ENCODE results near the gene ONECUT2.
A peak's percentile ranks its signal among the peaks of the same experiment; 100 is the strongest.
"Not testable (repeated sequence)": the region's sequence is repeated elsewhere in the genome, so short reads cannot be mapped to it uniquely, and the experiment has no call there.

The ONECUT2 gene

DNA sequence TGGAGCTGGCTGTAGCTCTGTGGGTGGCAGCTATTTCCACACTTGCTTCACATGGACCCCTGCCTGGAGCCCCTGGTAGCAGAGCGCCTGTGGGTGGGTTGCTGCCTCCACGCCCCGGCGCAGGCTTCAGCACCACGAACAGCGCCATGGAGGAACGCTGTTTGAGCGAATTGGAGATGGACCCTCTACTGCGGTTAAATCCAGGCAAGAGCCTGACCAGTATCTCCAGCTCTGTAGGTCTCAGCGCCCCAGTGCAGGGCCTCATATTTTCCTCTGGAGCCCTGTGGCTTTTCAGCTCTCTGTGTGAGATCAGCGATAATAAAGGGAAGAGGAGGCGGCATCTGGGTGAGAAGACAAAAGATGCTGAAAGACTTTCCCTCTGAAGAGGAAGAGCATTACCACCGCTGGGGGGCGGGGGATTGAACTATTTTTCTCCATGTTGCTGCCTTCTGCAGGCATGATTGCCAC, 12.0 kb downstream of the ONECUT2 start:
- peak; percentile 33 for DNase-seq

- DNase-seq: no peak
Measured at GRCh38 chr18:57455576-57456129, 20.5 kb downstream of the ONECUT2 start.

- DNase-seq: no peak
Measured at GRCh38 chr18:57461652-57462269, 26.6 kb downstream of the ONECUT2 start.

DNA sequence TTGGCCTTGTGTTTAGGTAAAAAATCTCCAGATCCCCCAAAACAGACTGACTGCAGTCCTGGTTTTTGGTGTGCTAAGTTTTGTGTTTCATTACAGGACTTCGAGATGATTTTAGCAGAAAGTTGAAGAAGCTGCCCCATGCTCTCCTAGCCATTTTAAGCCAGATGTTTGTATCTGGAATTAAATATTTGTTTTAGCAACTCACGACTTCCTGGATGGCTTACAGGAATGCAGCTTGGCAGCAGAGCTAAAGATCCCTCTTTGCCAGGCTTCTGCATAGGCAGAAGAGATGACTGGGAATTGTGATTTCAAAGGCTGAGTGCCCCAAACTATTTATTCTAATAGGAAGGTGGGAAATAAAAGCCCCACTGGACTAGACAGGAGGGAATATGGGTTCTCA, 31.1 kb downstream of the ONECUT2 start:
- no peak for DNase-seq

DNA sequence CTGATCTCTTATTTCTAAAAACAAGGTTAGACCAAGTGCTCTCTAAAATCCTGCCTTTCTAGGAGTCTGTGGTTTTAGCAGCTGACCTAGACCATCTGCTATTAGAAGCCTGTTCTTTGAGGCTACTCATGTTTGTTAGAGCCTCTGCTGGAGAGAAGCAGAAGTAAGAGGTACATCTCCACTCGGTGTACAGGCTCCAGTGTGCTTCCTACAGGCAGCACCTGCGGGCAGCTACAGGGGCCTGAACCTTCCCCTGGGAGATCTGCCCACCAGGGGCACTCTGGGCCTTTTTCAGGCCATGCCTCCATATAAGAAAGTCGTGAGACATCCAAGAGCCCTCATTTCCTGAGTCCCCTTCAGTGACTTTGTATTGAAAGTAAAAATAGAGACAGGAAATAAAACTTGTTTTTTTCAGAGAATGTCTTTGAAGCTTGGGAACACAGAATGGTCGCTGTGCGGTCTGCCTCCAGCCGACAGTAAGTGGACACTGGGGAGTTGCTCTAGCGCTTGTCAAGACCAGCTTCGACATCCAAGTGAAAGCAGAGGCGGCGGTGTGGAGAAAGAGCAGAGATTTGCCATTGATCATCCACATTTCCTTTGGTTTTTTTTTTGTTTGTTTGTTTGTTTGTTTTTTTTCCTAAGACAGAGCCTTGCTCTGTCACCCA, 31.7 kb downstream of the ONECUT2 start:
- DNase-seq: no peak

GRCh38 chr18:57469884-57470283, 34.7 kb downstream of the ONECUT2 start:
- no peak for DNase-seq

DNA sequence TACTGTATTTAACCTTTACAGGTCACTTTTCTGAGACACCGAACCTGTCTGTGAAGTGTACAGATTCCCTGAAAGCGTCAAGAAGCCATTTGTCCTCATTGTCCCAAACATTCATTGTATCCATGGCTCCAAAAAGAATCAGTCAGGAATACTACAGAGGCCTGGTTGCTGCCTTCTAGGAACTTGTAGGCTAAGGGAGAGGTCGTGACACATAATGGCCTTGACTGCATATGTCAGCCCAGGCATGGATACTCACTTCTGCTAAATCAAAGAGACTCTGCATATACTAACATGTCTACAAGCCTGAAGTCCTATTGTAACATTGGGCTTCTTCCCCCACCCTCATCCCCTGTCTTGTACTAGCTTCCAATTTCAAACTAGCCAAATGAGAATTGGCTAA, 40.2 kb downstream of the ONECUT2 start:
- DNase-seq: no peak

DNA sequence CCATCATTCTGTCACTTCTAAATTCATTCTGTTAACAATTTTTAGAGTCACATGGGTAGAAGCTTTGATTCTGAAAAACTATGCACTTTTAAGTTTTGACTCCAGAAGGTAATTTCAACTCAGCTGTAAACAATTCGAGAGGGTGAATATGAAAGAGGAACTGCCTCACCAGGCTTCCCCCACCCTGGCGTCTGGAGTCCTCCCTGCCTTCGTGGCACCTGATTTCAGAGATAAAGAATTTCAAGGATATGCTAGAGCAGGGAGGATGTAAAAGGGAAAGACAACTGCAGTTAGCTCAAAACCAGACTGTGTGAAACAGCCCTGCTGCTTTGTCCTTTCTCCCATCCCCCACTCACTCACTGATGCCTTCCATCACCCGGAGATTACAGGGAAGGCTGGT, 40.7 kb downstream of the ONECUT2 start:
- peak; percentile 3 for DNase-seq

GRCh38 chr18:57480733-57481132, 45.6 kb downstream of the ONECUT2 start:
- DNase-seq: no peak

GRCh38 chr18:57497372-57498294, 62.5 kb downstream of the ONECUT2 start:
- no peak for DNase-seq

GRCh38 chr18:57498682-57499256, 63.6 kb downstream of the ONECUT2 start:
- DNase-seq: no peak

DNA sequence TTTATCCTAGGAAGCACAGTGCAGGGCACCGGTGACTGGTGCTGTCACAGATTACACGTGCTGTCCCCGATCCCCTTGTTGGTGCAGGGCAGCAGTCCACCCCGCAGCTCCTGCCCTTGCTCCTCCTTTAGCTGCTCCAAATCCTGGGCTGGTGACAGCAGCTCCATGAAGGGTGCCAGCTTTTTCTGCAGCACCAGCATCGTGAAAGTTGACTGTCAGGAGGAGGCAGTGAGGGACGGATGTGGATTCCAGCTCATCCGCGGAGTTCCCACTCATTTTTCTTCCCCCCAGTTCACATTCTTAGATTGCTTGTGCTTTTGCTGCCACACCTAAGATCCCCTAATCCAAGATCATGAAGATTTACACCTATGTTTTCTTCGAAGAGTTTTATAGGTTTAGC, 67.5 kb downstream of the ONECUT2 start:
- DNase-seq: no peak

DNA sequence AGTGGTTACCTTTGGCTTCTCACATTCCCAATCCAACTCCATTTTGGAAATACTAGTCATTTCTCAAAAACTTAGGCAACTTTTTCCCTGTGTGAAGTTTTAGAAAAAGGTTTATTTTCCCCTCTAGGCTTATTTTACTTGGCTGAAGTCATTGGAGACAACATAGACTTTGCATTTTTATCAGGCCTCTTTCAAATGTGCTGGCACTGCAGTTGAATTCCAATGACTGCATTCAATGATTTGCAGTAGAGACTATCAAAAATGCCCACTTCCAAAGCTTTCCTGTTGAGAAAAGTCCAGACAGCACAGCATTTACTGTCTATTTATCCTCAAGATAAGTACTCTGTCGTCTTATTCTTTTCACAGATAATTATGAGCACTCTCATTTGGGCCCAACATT, 70.1 kb downstream of the ONECUT2 start:
- no peak for DNase-seq

DNA sequence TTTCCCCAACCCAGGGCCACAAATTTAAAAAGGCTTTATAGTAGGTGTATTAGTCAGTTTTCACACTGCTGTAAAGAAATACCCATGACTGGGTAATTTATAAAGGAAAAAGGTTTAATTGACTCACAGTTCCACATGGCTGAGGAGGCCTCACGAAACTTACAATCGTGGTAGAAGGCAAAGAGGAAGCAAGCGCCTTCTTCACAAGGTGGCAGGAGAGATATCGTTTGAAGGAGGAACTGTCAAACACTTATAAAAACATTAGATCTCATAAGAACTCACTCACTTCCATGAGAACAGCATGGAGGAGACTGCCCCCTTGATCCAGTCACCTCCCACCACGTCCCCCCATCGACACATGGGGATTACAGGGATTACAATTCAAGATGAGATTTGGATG, 80.9 kb downstream of the ONECUT2 start:
- DNase-seq: no peak

GRCh38 chr18:57518533-57518932, 83.4 kb downstream of the ONECUT2 start:
- DNase-seq: no peak

GRCh38 chr18:57519668-57520424, 84.7 kb downstream of the ONECUT2 start:
- DNase-seq: no peak

GRCh38 chr18:57522348-57522747, 87.2 kb downstream of the ONECUT2 start:
- not testable (repeated sequence) for DNase-seq

DNA sequence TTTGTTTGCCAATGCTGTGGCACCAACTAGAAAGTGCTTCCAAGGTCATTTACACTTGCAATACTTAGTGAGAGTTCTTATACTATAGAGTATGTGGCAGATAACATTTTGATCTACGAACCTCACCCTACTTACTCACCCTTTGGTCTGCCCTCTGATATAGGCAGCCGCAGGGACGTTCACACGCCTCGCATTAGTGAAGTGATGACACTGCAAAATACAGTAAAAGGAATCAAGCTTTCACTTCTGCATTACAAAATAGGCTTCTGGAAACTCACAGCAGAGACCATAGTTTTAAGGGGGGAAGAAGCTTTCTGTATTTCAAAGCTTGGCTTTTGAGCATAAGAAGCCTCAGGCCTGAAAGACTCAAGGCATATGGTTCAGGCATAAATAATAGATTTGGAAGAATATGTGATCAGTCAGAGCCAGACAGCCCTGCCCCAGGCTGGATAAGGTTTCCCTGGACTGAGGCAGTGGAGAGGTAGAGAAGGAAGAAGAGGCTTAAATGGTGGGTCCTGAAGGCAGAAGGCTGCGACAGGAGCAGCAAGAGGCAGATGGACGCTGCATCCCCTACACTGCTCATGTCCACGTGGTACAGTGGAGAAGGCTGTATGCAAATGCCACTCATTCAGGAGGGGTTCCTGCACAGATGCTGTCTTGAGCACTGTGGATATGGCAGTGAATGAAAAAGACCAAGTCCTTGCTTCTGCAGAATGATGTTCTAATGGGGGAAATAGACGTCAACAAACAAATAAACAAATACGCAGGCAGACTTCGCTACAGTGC, 88.2 kb downstream of the ONECUT2 start:
- peak; percentile 86 for DNase-seq

DNA sequence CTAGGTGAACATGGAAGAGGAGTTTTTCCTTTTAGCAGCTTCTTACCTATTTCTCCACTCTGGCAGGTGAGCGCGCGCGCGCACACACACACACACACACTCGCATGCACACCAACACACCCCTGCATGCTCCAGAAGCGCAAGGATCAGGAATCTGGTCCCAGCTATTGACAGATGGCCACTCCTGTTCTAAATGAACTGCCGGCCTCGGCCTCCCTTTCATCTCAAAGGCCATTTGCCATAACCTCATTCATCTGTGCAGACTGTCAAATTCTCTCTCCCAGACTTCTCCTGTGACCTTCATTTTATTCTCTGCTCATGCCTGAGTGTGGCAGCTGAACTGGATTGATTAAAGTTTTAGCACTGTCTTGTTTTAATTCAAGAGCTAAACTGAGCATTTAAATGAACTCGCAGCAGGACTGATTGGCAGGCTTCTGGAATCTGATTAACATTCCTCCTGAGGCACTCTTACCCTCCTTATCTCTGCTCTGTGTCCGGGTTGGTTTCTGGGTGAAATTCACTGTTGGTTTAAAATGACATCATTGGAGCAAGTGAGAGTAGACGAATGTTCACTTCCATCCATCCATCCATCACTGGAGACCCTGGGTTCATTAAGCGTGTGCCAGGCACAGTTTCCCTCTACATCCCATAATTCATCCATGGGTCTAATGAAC, 92.5 kb downstream of the ONECUT2 start:
- DNase-seq: no peak

DNA sequence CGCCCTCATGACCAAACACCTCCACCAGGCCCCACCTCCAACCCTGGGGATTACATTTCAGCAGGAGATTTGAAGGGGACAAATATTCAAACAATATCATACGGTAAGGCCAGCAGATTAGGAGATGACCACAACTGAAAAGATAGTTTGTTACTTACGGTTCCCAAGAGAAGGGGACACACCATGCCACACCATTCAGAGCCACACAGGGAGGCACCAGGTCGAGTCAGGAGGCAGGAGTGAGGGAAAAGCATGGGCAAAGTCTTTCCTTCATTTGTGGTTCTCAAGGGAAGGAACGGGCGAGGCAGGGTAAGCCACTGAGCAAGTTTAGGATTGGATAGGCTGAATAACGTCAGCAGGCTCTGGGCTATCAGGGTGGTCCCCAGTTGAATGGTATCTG, 94.0 kb downstream of the ONECUT2 start:
- DNase-seq: no peak
